HCT116 (cell line): ENCODE data around the gene SEH1L. TPM values are rescaled to one million over a fixed set of nuclear protein-coding genes. Genes with fewer than 3 reads are reported as not detected.

Experiments used
- ATAC-seq: fragments of 200-7000 bp; cut with Tn5 transposase; 2 replicates; pipeline ENCODE4 v1.9.1; 2020; ENCODE audit warnings: mild to moderate bottlenecking, moderate library complexity
- BruUV-seq: library from RNA; stranded (reverse); fragments of 400-500 nt; replicated peaks from 2 replicates; lab custom pipeline; 2021; lab: Mats Ljungman, UMichigan
- CTCF ChIA-PET: fragments of 300-600 bp; sonication (Branson Sonifier 250); formaldehyde crosslinking; loops from one replicate; lab custom pipeline; 2021; ENCODE audit warnings: antibody characterized with exemption; lab: Charles Lee
- POLR2A ChIA-PET: fragments of 300-600, 350-600 bp; sonication (Branson Sonifier 250); formaldehyde crosslinking; loops from one replicate; lab custom pipeline; 2021; ENCODE audit warnings: antibody characterized with exemption; lab: Charles Lee
- RAD21 ChIA-PET, 2 experiments: fragments of 300-600 bp; sonication (Branson Sonifier 250); formaldehyde crosslinking; loops; one replicate each; lab custom pipeline; 2023; ENCODE audit warnings: low total read pairs in 2 of 2; ENCODE audit not compliant: uncharacterized antibody in 2 of 2, unreplicated experiment in 2 of 2, low non-redundant PET in 1 of 2; lab: Charles Lee
- DNase-seq: peaks from one replicate; pipeline ENCODE4 v3.0.0-alpha.2; 2010; ENCODE audit warnings: low read depth, low spot score
- H2AFZ ChIP-seq: fragments of 200-600 bp; shearing (Covaris generic), sonication (generic); 2 replicates; pipeline ENCODE4 v1.6.1; 2017; ENCODE audit warnings: low read depth, mixed run types, mixed read lengths, antibody characterized with exemption, low read length; ENCODE audit not compliant: poor library complexity, severe bottlenecking
- H3K27ac ChIP-seq: 2 replicates; pipeline ENCODE4 v1.5.1; 2012; ENCODE audit warnings: low read depth, low read length
- H3K27me3 ChIP-seq: fragments of 200-600 bp; sonication (generic); 2 replicates; pipeline ENCODE4 v1.6.1; 2016; ENCODE audit warnings: mixed run types, low read length, mixed read lengths; ENCODE audit not compliant: insufficient read depth
- H3K36me3 ChIP-seq, 2 experiments: fragments of 200-500 bp in 1 of 2; fragments of 200-600 bp in 1 of 2; sonication (Bioruptor generic) in 1 of 2; sonication (generic) in 1 of 2; 2 replicates each; pipeline versions ENCODE4 v1.5.1 to v1.6.1; 2014 to 2016; ENCODE audit warnings: low read length in 2 of 2, inconsistent platforms in 1 of 2, mixed read lengths in 1 of 2, mixed run types in 1 of 2; ENCODE audit not compliant: insufficient read depth in 2 of 2, control insufficient read depth in 1 of 2
- H3K4me1 ChIP-seq, 2 experiments: fragments of 200-600 bp in 1 of 2; sonication (generic) in 1 of 2; 2 replicates each; pipeline versions ENCODE4 v1.5.1 to v1.6.1; 2012 to 2017; ENCODE audit warnings: low read length in 2 of 2, inconsistent platforms in 1 of 2, mild to moderate bottlenecking in 1 of 2, mixed read lengths in 1 of 2, mixed run types in 1 of 2, moderate library complexity in 1 of 2; ENCODE audit not compliant: insufficient read depth in 2 of 2, control insufficient read depth in 1 of 2
- H3K4me2 ChIP-seq: fragments of 200-600 bp; sonication (generic); 2 replicates; pipeline ENCODE4 v1.6.1; 2017; ENCODE audit warnings: mixed run types, low read length, mixed read lengths
- H3K4me3 ChIP-seq, 2 experiments: fragments of 200-600 bp in 1 of 2; sonication (generic) in 1 of 2; replicated peaks in 1 of 2; 2 replicates each; pipeline ENCODE4 v1.5.1; 2011 to 2016; ENCODE audit warnings: low read length in 2 of 2, control low read depth in 1 of 2, low read depth in 1 of 2, mild to moderate bottlenecking in 1 of 2, mixed read lengths in 1 of 2, mixed run types in 1 of 2
- H3K79me2 ChIP-seq: fragments of 200-600 bp; sonication (generic); 2 replicates; pipeline ENCODE4 v1.6.1; 2017; ENCODE audit warnings: mild to moderate bottlenecking, mixed run types, low read length, moderate library complexity, mixed read lengths; ENCODE audit not compliant: insufficient read depth
- H3K9ac ChIP-seq: fragments of 200-600 bp; sonication (generic); 2 replicates; pipeline ENCODE4 v1.6.1; 2016; ENCODE audit warnings: low read length, mixed read lengths
- H3K9me2 ChIP-seq: fragments of 200-600 bp; sonication (generic), shearing (Covaris generic); 2 replicates; pipeline ENCODE4 v1.6.1; 2017; ENCODE audit warnings: mixed run types, mild to moderate bottlenecking, moderate library complexity; ENCODE audit not compliant: insufficient read depth
- H3K9me3 ChIP-seq, 2 experiments: fragments of 200-500 bp in 1 of 2; fragments of 200-600 bp in 1 of 2; sonication (Bioruptor generic) in 1 of 2; sonication (generic) in 1 of 2; 2 replicates each; pipeline ENCODE4 v1.6.1; 2014 to 2017; ENCODE audit warnings: low read length in 2 of 2, mixed read lengths in 2 of 2, inconsistent platforms in 1 of 2, low read depth in 1 of 2, mild to moderate bottlenecking in 1 of 2, mixed run types in 1 of 2, moderate library complexity in 1 of 2; ENCODE audit not compliant: control insufficient read depth in 1 of 2, insufficient read depth in 1 of 2
- H4K20me1 ChIP-seq: fragments of 200-600 bp; sonication (generic), shearing (Covaris generic); 2 replicates; pipeline ENCODE4 v1.6.1; 2017; ENCODE audit warnings: mixed run types, mild to moderate bottlenecking, moderate library complexity; ENCODE audit not compliant: insufficient read depth
- ELF1 ChIP-seq: IDR thresholded peaks from 2 replicates; pipeline ENCODE4 v1.6.1; 2012; ENCODE audit warnings: low read depth, borderline replicate concordance
- EZH2 ChIP-seq: fragments of 200-600 bp; sonication (generic); IDR thresholded peaks from 2 replicates; pipeline ENCODE4 v1.6.1; 2017; ENCODE audit warnings: antibody characterized with exemption, mixed run types
- EZH2phosphoT487 ChIP-seq: fragments of 200-600 bp; IDR thresholded peaks from 2 replicates; pipeline ENCODE4 v1.6.1; 2018; ENCODE audit warnings: antibody characterized with exemption, borderline replicate concordance
- FOSL1 ChIP-seq: IDR thresholded peaks from 2 replicates; pipeline ENCODE4 v1.6.1; 2012; ENCODE audit warnings: low read depth
- POLR2AphosphoS5 ChIP-seq: IDR thresholded peaks from 2 replicates; pipeline ENCODE4 v1.6.1; 2011; ENCODE audit warnings: mild to moderate bottlenecking, low read depth, low read length, moderate library complexity
- REST ChIP-seq: IDR thresholded peaks from 2 replicates; pipeline ENCODE4 v1.6.1; 2012; ENCODE audit warnings: low read depth
- SP1 ChIP-seq: IDR thresholded peaks from 2 replicates; pipeline ENCODE4 v1.6.1; 2012; ENCODE audit warnings: low read depth
- YY1 ChIP-seq: IDR thresholded peaks from 2 replicates; pipeline ENCODE4 v1.6.1; 2011; ENCODE audit warnings: low read length, low read depth, moderate library complexity, mild to moderate bottlenecking; ENCODE audit not compliant: insufficient replicate concordance; ENCODE audit errors: extremely low read depth
- ZFX ChIP-seq: fragments of 450-650 bp; IDR thresholded peaks from 2 replicates; pipeline ENCODE4 v1.6.1; 2017
- intact Hi-C: fragments of 100-400 bp; cut with micrococcal nuclease; formaldehyde crosslinking; loops from 2 replicates; pipeline ENCODE4 v1.10.0; 2022
- total RNA-seq: library from RNA; stranded (reverse); gene quantifications from one replicate; pipeline ENCODE4 v1.2.1, GENCODE V29; 2021; ENCODE audit not compliant: unreplicated experiment
- TF ChIP-seq, protein P1 (sequence below): IDR thresholded peaks from 2 replicates; pipeline ENCODE4 v1.6.1; 2012
- TF ChIP-seq, protein P2 (sequence below), 3 experiments: fragments of 200-600 bp in 1 of 3; sonication (generic) in 1 of 3; IDR thresholded peaks in 2 of 3; conservative IDR thresholded peaks in 1 of 3; 2 replicates each; pipeline ENCODE4 v1.5.1; 2012 to 2017; ENCODE audit warnings: low read depth in 2 of 3, low read length in 2 of 3, antibody characterized with exemption in 1 of 3, borderline replicate concordance in 1 of 3, control low read depth in 1 of 3, mild to moderate bottlenecking in 1 of 3, mixed read lengths in 1 of 3, mixed run types in 1 of 3, moderate library complexity in 1 of 3; ENCODE audit not compliant: insufficient read depth in 1 of 3
- TF ChIP-seq, protein P3 (sequence below): IDR thresholded peaks from 2 replicates; pipeline ENCODE4 v1.6.1; 2011; ENCODE audit warnings: mild to moderate bottlenecking, low read length, moderate library complexity; ENCODE audit not compliant: insufficient replicate concordance; ENCODE audit errors: extremely low read depth

SEH1L gene
- total RNA-seq, 1 experiment from 2014 or later = 83.7 TPM

- ChIA-PET POLR2A (no interaction called here), RAD21 (no interaction called here), CTCF (no interaction called here)
- no peak for TF ChIP-seq SP1
- TF ChIP-seq EZH2phosphoT487 = no peak
- no peak for TF ChIP-seq REST
- TF ChIP-seq, protein P1, sequence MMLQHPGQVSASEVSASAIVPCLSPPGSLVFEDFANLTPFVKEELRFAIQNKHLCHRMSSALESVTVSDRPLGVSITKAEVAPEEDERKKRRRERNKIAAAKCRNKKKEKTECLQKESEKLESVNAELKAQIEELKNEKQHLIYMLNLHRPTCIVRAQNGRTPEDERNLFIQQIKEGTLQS = no peak
- TF ChIP-seq EZH2 = no peak
- H3K4me3 ChIP-seq = no peak overlapping the region
- peaks cover 15 to 26% of the 10 kb centered on the region in 2 experiments; a peak in 3 of 4 replicates for H3K36me3 ChIP-seq
- DNase-seq (no peak), ATAC-seq (no peak)
- H3K79me2 ChIP-seq = peaks cover 78% of the 10 kb centered on the region
- no peaks in the 10 kb centered on the region for H4K20me1 ChIP-seq
- H3K4me2 ChIP-seq = no peak overlapping the region
- no peaks in the 10 kb centered on the region for H3K27me3 ChIP-seq
- H3K9me2 ChIP-seq = no peaks in the 10 kb centered on the region
- H3K9ac ChIP-seq = no peak overlapping the region
- no peaks in the 10 kb centered on the region for H3K9me3 ChIP-seq
- intact Hi-C loops = no loop called here
- no peak overlapping the region for H3K27ac ChIP-seq
- H3K4me1 ChIP-seq = no peaks in the 10 kb centered on the region
- no TSS peak for BruUV-seq
- no peak overlapping the region for H2AFZ ChIP-seq
These were observed 56.6 kb downstream of the SEH1L start for GRCh38 chr18:13004396-13004795.

DNA sequence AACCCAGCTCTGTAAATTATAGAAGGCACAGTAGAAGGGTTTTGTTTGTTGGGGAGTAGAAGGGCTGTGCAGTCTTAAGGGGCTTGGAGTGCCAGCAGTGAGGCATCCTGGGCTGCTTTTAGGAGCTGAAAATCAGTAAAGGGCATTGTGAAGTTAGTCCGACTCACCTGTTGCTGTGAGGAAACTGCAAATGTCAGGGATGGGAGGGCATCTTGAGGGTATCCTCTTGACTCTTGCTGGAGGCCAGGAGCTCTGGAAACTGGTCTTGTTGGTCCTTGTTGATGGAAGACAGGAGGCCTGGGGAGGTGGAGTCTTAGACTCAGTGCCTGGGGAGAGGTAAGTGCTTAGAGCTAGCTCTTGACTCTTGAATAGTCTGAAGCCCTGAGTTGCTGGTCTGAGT, 57.5 kb downstream of the SEH1L start:
- Histone ChIP-seq H3K4me3 (no peak overlapping the region), H3K27me3 (no peaks in the 10 kb centered on the region), H3K4me1 (no peaks in the 10 kb centered on the region), H3K9ac (no peak overlapping the region), H3K79me2 (peaks cover 69% of the 10 kb centered on the region), H3K27ac (no peak overlapping the region), H3K36me3 (peaks cover 13 to 32% of the 10 kb centered on the region in 2 experiments; a peak in 3 of 4 replicates), H3K9me2 (no peaks in the 10 kb centered on the region), H2AFZ (no peak overlapping the region), H4K20me1 (no peaks in the 10 kb centered on the region), H3K9me3 (no peaks in the 10 kb centered on the region), H3K4me2 (no peak overlapping the region)
- ChIA-PET RAD21 (no interaction called here), POLR2A (no interaction called here), CTCF (no interaction called here)
- intact Hi-C loops = no loop called here
- no TSS peak for BruUV-seq
- DNase-seq = no peak
- ATAC-seq = no peak
- TF ChIP-seq ZFX = no peak
- TF ChIP-seq, protein P2, sequence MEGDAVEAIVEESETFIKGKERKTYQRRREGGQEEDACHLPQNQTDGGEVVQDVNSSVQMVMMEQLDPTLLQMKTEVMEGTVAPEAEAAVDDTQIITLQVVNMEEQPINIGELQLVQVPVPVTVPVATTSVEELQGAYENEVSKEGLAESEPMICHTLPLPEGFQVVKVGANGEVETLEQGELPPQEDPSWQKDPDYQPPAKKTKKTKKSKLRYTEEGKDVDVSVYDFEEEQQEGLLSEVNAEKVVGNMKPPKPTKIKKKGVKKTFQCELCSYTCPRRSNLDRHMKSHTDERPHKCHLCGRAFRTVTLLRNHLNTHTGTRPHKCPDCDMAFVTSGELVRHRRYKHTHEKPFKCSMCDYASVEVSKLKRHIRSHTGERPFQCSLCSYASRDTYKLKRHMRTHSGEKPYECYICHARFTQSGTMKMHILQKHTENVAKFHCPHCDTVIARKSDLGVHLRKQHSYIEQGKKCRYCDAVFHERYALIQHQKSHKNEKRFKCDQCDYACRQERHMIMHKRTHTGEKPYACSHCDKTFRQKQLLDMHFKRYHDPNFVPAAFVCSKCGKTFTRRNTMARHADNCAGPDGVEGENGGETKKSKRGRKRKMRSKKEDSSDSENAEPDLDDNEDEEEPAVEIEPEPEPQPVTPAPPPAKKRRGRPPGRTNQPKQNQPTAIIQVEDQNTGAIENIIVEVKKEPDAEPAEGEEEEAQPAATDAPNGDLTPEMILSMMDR (IDR thresholded peaks at IDR 0.05 in 2 of 3, conservative IDR thresholded peaks at IDR 0.05 in 1 of 3; ENCODE audit: borderline replicate concordance in 1 of 3, insufficient read depth in 1 of 3, low read depth in 2 of 3, low read length in 2 of 3) = no peak
- TF ChIP-seq SP1 = no peak
- TF ChIP-seq, protein P3, sequence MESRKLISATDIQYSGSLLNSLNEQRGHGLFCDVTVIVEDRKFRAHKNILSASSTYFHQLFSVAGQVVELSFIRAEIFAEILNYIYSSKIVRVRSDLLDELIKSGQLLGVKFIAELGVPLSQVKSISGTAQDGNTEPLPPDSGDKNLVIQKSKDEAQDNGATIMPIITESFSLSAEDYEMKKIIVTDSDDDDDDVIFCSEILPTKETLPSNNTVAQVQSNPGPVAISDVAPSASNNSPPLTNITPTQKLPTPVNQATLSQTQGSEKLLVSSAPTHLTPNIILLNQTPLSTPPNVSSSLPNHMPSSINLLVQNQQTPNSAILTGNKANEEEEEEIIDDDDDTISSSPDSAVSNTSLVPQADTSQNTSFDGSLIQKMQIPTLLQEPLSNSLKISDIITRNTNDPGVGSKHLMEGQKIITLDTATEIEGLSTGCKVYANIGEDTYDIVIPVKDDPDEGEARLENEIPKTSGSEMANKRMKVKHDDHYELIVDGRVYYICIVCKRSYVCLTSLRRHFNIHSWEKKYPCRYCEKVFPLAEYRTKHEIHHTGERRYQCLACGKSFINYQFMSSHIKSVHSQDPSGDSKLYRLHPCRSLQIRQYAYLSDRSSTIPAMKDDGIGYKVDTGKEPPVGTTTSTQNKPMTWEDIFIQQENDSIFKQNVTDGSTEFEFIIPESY = no peak
- TF ChIP-seq YY1 = no peak
- no peak for TF ChIP-seq FOSL1
- no peak for TF ChIP-seq EZH2
- no peak for TF ChIP-seq POLR2AphosphoS5
- TF ChIP-seq ELF1 = no peak
